Measurements from ENCODE around the gene SETD1A. TPM values are rescaled to one million over a fixed set of nuclear protein-coding genes. Genes with fewer than 3 reads are reported as not detected.

Gene SETD1A
- total and polyA plus RNA-seq, 8 donors: 4.4 to 22.2 (median 8.7) TPM

GRCh38 chr16:31033709-31034492, 76.3 kb downstream of the SETD1A start:
- Histone ChIP-seq H3K27me3 (no peaks in the 10 kb centered on the region), H3K4me1 (peaks cover 5 to 43% (median 24%) of the 10 kb centered on the region in 4 donors), H3K9me3 (no peaks in the 10 kb centered on the region), H3K36me3 (peaks cover 24 to 44% (median 40%) of the 10 kb centered on the region in 4 donors), H3K4me3 (peak overlapping the region; percentile 90 to 99 (median 96)), H3K27ac (peak overlapping the region; percentile 86 to 96 (median 92))
- peak; percentile 47 to 73 (median 65) for TF ChIP-seq POLR2AphosphoS5 (IDR thresholded peaks at IDR 0.05)
- no peak for TF ChIP-seq POLR2A (IDR thresholded peaks at IDR 0.05)
- 0 to 1% (median 1%) methylated on average over 40 to 47 of the region's 47 CpGs for WGBS, 5 donors
- DNase-seq: peak; percentile 93 to 96
- intact Hi-C loops (cut with DNase I; ENCODE audit: low total_unique reads): no loop called here

Small RNA genes within 50 kb of the gene (small RNA-seq; reads per million reads assigned to genes)
- 0 reads per million in 4 donors for gene AC135048.1

Other genes with a start within 250 kb of the SETD1A start
- gene PHKG2, start 209.3 kb upstream of the SETD1A start, total RNA-seq: 100 to 1,000 TPM in 1 of 5 donors, 10 to 100 TPM in 4; 18.2 to 104 (median 28.0) TPM
- 10 to 100 TPM; 29.3 to 41.5 (median 35.6) TPM for gene PHKG2, start 209.3 kb upstream of the SETD1A start, polyA plus RNA-seq
- gene CFAP119, start 195.7 kb upstream of the SETD1A start, total RNA-seq: 10 to 100 TPM in 2 of 5 donors, 1 to 10 TPM in 1, not detected in 2; 2.0 to 71.2 (median 13.9) TPM
- gene CFAP119, start 195.7 kb upstream of the SETD1A start, polyA plus RNA-seq: 10 to 100 TPM in 1 of 3 donors, 1 to 10 TPM in 2; 8.9 to 11.4 (median 9.4) TPM
- gene RNF40, start 195.4 kb upstream of the SETD1A start, total RNA-seq: 100 to 1,000 TPM in 1 of 5 donors, 10 to 100 TPM in 4; 17.5 to 155 (median 55.1) TPM
- 10 to 100 TPM; 43.7 to 57.0 (median 53.9) TPM for gene RNF40, start 195.4 kb upstream of the SETD1A start, polyA plus RNA-seq
- gene ZNF629, start 170.5 kb upstream of the SETD1A start, total RNA-seq: 10 to 100 TPM; 10.7 to 21.3 (median 18.3) TPM
- gene ZNF629, start 170.5 kb upstream of the SETD1A start, polyA plus RNA-seq: 1 to 10 TPM; 4.4 to 5.9 (median 4.9) TPM
- gene BCL7C, start 63.7 kb upstream of the SETD1A start, total RNA-seq: 10 to 100 TPM; 12.2 to 44.6 (median 21.6) TPM
- 10 to 100 TPM; 39.5 to 58.2 (median 48.4) TPM for gene BCL7C, start 63.7 kb upstream of the SETD1A start, polyA plus RNA-seq
- gene CTF1, start 61.1 kb upstream of the SETD1A start, total RNA-seq: 1 to 10 TPM in 1 of 5 donors, under 1 TPM in 2, not detected in 2; 0.29 to 2.3 (median 0.55) TPM
- gene CTF1, start 61.1 kb upstream of the SETD1A start, polyA plus RNA-seq: 1 to 10 TPM; 2.1 to 4.5 (median 2.9) TPM
- 100 to 1,000 TPM in 1 of 5 donors, 10 to 100 TPM in 1, 1 to 10 TPM in 3; 6.7 to 252 (median 9.7) TPM for gene FBXL19, start 34.2 kb upstream of the SETD1A start, total RNA-seq
- 10 to 100 TPM in 1 of 3 donors, 1 to 10 TPM in 2; 5.8 to 12.7 (median 8.2) TPM for gene FBXL19, start 34.2 kb upstream of the SETD1A start, polyA plus RNA-seq
- 10 to 100 TPM in 2 of 5 donors, 1 to 10 TPM in 2, not detected in 1; 6.7 to 14.0 (median 11.2) TPM for gene ORAI3, start 8.7 kb upstream of the SETD1A start, total RNA-seq
- 10 to 100 TPM in 2 of 3 donors, 1 to 10 TPM in 1; 7.8 to 26.0 (median 10.5) TPM for gene ORAI3, start 8.7 kb upstream of the SETD1A start, polyA plus RNA-seq
- gene HSD3B7, start 27.5 kb downstream of the SETD1A start, total RNA-seq: 10 to 100 TPM in 3 of 5 donors, 1 to 10 TPM in 2; 2.9 to 52.7 (median 13.4) TPM
- gene HSD3B7, start 27.5 kb downstream of the SETD1A start, polyA plus RNA-seq: 10 to 100 TPM in 1 of 3 donors, 1 to 10 TPM in 2; 4.3 to 19.5 (median 7.3) TPM
- gene STX1B, start 52.9 kb downstream of the SETD1A start, total RNA-seq: under 1 TPM in 1 of 5 donors, not detected in 4; 0.55 TPM
- gene STX1B, start 52.9 kb downstream of the SETD1A start, polyA plus RNA-seq: under 1 TPM; 0.15 to 1.00 (median 0.78) TPM
- gene STX4, start 75.8 kb downstream of the SETD1A start, total RNA-seq: 100 to 1,000 TPM in 2 of 5 donors, 10 to 100 TPM in 3; 13.8 to 254 (median 60.0) TPM
- gene STX4, start 75.8 kb downstream of the SETD1A start, polyA plus RNA-seq: 10 to 100 TPM; 59.3 to 73.9 (median 60.4) TPM
- gene ZNF668, start 116.5 kb downstream of the SETD1A start, total RNA-seq: 10 to 100 TPM in 3 of 5 donors, 1 to 10 TPM in 1, not detected in 1; 8.6 to 14.2 (median 12.0) TPM
- gene ZNF668, start 116.5 kb downstream of the SETD1A start, polyA plus RNA-seq: 1 to 10 TPM; 5.7 to 10.0 (median 6.0) TPM
- 10 to 100 TPM in 2 of 5 donors, 1 to 10 TPM in 3; 6.7 to 13.4 (median 9.0) TPM for gene ZNF646, start 116.7 kb downstream of the SETD1A start, total RNA-seq
- 1 to 10 TPM; 2.1 to 5.0 (median 2.6) TPM for gene ZNF646, start 116.7 kb downstream of the SETD1A start, polyA plus RNA-seq
- gene PRSS53, start 131.2 kb downstream of the SETD1A start, total RNA-seq: 1 to 10 TPM in 3 of 5 donors, under 1 TPM in 1, not detected in 1; 0.87 to 5.3 (median 1.9) TPM
- gene PRSS53, start 131.2 kb downstream of the SETD1A start, polyA plus RNA-seq: 1 to 10 TPM in 2 of 3 donors, under 1 TPM in 1; 0.46 to 1.3 (median 1.1) TPM
- gene VKORC1, start 137.0 kb downstream of the SETD1A start, total RNA-seq: 100 to 1,000 TPM in 1 of 5 donors, 10 to 100 TPM in 4; 20.1 to 191 (median 35.0) TPM
- gene VKORC1, start 137.0 kb downstream of the SETD1A start, polyA plus RNA-seq: 10 to 100 TPM; 53.2 to 90.8 (median 62.9) TPM
- gene BCKDK, start 150.6 kb downstream of the SETD1A start, total RNA-seq: 100 to 1,000 TPM in 1 of 5 donors, 10 to 100 TPM in 4; 11.0 to 197 (median 58.3) TPM
- gene BCKDK, start 150.6 kb downstream of the SETD1A start, polyA plus RNA-seq: 10 to 100 TPM; 27.4 to 40.9 (median 34.0) TPM
- gene KAT8, start 159.9 kb downstream of the SETD1A start, total RNA-seq: 100 to 1,000 TPM in 1 of 5 donors, 10 to 100 TPM in 4; 38.8 to 114 (median 64.9) TPM
- gene KAT8, start 159.9 kb downstream of the SETD1A start, polyA plus RNA-seq: 10 to 100 TPM; 45.0 to 51.4 (median 45.8) TPM
- gene PRSS8, start 178.0 kb downstream of the SETD1A start, total RNA-seq: 100 to 1,000 TPM in 2 of 5 donors, 10 to 100 TPM in 2, 1 to 10 TPM in 1; 5.8 to 176 (median 70.5) TPM
- gene PRSS8, start 178.0 kb downstream of the SETD1A start, polyA plus RNA-seq: 100 to 1,000 TPM in 2 of 3 donors, 10 to 100 TPM in 1; 39.3 to 151 (median 115) TPM
- gene PRSS36, start 192.3 kb downstream of the SETD1A start, total RNA-seq: 10 to 100 TPM in 1 of 5 donors, 1 to 10 TPM in 1, under 1 TPM in 1, not detected in 2; 0.87 to 26.3 (median 2.6) TPM
- 1 to 10 TPM; 2.1 to 4.0 (median 2.9) TPM for gene PRSS36, start 192.3 kb downstream of the SETD1A start, polyA plus RNA-seq
- 100 to 1,000 TPM in 2 of 5 donors, 10 to 100 TPM in 3; 41.1 to 133 (median 60.3) TPM for gene FUS, start 222.4 kb downstream of the SETD1A start, total RNA-seq
- gene FUS, start 222.4 kb downstream of the SETD1A start, polyA plus RNA-seq: 100 to 1,000 TPM; 130 to 175 (median 135) TPM
- gene PYCARD, start 245.0 kb downstream of the SETD1A start, total RNA-seq: 100 to 1,000 TPM in 1 of 5 donors, 10 to 100 TPM in 4; 10.5 to 484 (median 29.8) TPM
- 10 to 100 TPM; 35.7 to 64.9 (median 49.9) TPM for gene PYCARD, start 245.0 kb downstream of the SETD1A start, polyA plus RNA-seq